Inflammatory macrophage treated with lipopolysaccharide for 1 hour (primary cell): ENCODE results near the gene CACNA1A.
"Not testable (repeated sequence)": the region's sequence is repeated elsewhere in the genome, so short reads cannot be mapped to it uniquely, and the experiment has no call there.

Experiments
- DNase-seq, 2 donors: peaks; one replicate each; pipeline ENCODE4 v3.0.0-alpha.2; 2020 to 2022

CACNA1A gene

GRCh38 chr19:13492128-13492527, 14.2 kb downstream of the CACNA1A start:
- DNase-seq = no peak

GRCh38 chr19:13487985-13488384, 18.3 kb downstream of the CACNA1A start:
- DNase-seq = no peak

- no peak for DNase-seq
Measured at GRCh38 chr19:13484166-13484565, 22.1 kb downstream of the CACNA1A start.

DNA sequence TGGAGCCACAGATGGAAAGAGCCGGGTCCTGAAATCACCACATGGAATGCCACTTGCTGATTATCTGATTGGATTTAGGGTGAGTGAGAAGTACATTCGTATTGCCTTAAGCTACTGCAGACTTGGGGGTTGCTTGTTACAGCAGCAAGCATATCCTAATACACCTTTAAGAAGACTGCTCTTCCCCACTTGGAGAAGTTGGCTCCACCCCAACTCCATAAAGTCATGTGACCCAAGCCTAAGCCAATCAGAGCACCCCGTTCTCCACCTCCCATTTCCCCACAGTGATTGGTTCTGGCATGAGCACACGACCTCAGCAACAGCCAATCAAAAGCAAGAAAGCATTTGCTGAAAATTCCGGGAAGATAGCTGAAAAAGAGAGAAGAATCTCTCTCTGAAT, 23.1 kb downstream of the CACNA1A start:
- no peak for DNase-seq

- DNase-seq = no peak
Measured at GRCh38 chr19:13478576-13478975, 27.7 kb downstream of the CACNA1A start.

DNA sequence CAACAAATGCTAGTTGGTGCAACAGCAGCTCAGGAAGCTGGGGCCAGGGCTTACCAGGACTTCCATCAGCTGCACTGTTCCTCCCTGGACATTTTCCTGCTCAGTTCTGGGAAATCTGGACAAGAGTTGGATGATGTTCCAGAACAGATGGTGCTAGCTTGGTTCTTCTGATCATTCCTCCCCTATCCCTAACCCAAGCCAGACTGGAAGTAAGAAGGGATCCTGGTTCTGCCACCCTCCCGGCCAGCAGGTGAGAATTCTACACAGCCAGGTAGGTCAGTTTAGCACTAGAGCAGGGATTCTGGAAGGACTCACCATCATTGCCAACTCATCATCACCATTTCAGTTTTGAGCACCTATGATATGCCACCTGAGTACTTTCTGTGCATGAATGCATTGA, 30.2 kb downstream of the CACNA1A start:
- DNase-seq = no peak

DNA sequence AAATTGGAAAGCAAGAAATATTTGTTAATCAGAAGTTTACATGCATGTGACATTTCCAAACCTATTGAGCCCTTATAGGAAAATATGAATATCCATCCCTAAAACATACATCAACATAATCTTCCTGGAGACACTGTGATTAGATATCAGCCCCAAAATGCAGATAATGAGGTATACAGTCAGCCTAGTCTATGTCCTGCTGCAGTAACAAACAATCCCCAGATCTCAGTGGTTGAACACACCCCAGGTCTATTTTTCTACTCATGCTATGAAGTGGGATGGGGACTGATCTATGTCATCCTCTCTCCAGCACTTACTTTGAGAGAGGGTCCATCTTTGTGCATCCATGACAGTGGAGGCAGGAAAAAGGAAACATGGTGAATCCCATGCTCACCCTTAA, 31.2 kb downstream of the CACNA1A start:
- DNase-seq = no peak

DNA sequence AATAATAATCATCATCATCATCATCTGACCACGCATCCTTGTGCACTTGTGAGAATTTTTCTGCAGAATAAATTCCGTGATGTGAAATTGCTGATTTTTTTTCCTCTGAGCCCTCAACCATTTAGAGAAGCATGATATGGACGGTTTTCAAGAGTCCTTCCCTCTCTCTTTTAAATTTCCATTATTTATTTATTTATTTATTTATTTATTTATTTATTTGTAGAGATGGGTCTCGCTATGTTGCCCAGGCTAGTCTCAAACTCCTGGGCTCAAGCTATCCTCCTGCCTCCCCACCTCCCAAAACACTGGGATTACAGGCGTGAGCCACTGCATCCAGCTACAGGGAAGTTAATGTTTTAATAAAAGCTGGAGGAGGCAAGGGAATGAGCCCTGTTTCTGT, 39.6 kb downstream of the CACNA1A start:
- no peak for DNase-seq

DNA sequence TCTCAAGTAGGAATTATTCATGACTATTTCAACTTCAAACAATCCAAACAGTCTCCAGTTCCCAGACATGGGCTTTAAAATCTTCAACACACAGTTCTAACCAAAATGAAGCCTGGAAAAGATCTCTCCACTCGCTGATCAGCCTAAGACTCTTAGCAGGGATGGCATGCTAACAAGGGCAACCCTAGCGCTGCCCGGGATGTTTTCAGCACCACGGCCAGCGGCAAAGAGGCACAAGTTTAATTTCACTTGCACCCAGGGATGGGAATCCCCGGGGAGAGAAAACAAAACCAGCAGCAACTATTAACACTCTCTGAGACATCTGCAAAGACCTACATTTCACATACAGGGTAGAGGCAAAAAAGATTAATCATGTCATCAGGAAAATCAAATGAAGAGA, 43.0 kb downstream of the CACNA1A start:
- DNase-seq = no peak

- no peak for DNase-seq
Measured at GRCh38 chr19:13461536-13461935, 44.7 kb downstream of the CACNA1A start.

DNA sequence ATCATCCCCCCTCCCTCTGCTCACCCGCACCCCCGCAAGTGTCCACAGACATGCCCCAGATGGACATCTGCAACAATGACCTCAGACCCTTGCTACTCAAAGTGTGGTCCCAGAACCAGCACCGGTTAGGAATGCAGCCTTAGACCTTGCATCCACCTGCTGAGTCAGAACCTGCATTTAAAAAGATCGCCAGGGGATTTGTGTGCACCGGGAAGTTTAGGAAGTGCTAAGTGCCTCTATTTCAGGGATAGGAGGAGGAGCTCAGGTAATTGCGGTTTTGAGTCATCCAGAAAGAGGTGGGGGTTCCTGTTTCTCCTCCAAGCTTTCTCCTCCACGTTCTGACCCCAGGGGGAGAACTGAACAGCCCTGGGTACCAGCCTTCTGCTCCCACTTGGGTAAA, 46.2 kb downstream of the CACNA1A start:
- DNase-seq = no peak

- DNase-seq = no peak
Measured at GRCh38 chr19:13459351-13459750, 46.9 kb downstream of the CACNA1A start.

- DNase-seq = no peak
Measured at GRCh38 chr19:13451434-13451995, 54.8 kb downstream of the CACNA1A start.

DNA sequence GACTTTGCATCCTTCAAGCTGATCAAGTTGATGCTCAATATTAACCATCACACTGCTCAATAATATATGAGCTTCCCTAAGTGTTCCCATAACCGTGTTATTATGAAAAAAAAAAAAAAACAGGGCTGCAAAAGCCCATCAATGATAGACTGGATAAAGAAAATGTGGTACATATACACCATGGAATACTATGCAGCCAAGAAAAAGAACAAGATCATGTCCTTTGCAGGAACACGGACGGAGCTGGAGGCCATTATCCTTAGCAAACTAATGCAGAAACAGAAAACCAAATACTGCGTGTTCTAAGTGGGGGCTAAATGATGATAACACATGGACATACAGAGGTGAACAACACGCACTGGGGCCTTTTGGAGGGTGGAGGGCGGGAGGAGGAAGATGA, 58.3 kb downstream of the CACNA1A start:
- DNase-seq = no peak

- DNase-seq = peak; percentile 1 to 12
Measured at GRCh38 chr19:13441810-13442512, 64.3 kb downstream of the CACNA1A start.

DNA sequence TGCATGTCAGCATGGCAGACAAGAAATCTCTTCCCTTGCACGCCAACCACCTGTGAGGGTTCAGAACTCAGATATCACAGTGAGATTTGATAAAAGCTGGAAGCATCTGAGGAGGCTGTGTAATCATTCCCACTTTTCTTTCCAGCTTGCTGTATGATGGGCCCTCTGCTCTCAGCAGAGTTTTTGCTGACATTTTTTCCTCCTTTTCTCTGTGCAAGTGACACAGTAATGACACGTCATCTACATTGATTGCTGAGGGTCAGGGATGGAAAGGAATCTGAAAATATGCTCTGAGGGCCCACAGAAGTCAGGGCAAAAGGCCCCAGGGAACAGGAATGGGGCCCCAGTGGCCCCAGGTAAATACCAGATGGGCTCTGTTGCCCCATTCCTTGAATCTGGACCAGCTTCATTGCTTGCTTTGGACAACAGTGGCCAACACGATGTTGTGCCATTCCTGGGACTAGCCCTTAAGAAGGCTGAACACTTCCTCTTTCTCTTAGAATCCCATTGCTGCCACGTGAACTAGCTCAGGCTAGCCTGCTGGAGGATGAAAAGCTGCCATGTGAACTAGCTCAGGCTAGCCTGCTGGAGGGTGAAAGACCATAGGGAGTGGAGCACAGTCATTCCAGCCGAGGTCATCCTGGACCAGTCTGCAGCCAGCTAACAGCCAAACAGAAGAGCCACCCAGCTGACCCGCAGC, 68.2 kb downstream of the CACNA1A start:
- DNase-seq = no peak

GRCh38 chr19:13436352-13436751, 69.9 kb downstream of the CACNA1A start:
- DNase-seq = no peak

GRCh38 chr19:13430790-13431582, 75.3 kb downstream of the CACNA1A start:
- DNase-seq = peak; percentile 27 to 59

DNA sequence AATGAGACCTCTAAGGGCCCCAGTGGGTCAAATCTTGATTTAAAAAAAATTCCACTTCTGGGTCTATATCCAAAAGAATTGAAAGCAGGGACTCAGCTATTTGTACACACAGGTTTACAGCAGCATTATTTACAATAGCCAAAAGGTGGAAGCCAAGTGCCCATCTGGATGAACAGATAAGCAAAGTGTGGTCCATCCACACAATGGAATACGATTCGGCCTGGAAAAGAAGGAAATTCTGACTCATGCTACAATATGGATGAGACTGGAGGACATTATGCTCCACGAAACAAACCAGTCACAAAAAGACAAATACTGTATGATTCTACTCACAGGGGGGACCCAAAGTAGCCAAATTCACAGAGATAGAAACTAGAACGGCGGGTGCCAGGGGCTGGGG, 76.7 kb downstream of the CACNA1A start:
- no peak for DNase-seq

DNA sequence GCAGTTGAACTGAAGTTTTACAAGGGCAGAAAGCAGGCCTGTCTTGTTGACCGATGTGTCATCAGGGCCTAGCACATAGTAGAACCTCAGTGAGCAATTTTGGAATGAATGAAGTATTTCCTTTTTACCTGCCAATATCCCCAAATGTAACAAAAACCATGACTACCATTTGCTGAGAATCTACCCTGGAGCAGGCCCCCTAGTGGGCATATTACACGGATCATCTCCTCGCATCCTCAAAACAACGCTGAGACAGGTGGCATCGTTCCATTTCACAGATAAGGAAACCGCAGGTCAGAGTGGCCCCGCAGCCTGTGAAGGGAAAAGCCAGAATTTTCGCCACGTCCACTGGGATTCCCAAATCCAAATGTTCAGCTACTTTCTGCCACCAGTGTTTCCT, 77.9 kb downstream of the CACNA1A start:
- DNase-seq = peak in 1 of 2 donors; percentile 20

- DNase-seq = no peak
Measured at GRCh38 chr19:13427273-13428051, 78.8 kb downstream of the CACNA1A start.

GRCh38 chr19:13425875-13426274, 80.4 kb downstream of the CACNA1A start:
- not testable (repeated sequence) for DNase-seq

GRCh38 chr19:13425151-13425550, 81.1 kb downstream of the CACNA1A start:
- no peak for DNase-seq
